ENCODE measurements around the gene PCNX4. TPM values are rescaled to one million over a fixed set of nuclear protein-coding genes. Genes with fewer than 3 reads are reported as not detected.

Gene PCNX4
- total RNA-seq, 2 experiments from 2014 or later = 49.1 to 54.4 TPM

GRCh38 chr14:60067882-60068281 lies 23.8 kb upstream of the PCNX4 start:
- Histone ChIP-seq H2AFZ (ENCODE audit: low read length) (no peak overlapping the region; the same call in 1 of the 2 replicates), H3K4me2 (ENCODE audit: low read length) (no peak overlapping the region), H3K27ac (ENCODE audit: low read depth, low read length, poor library complexity, severe bottlenecking) (no peak overlapping the region), H3K4me1 (ENCODE audit: insufficient read depth, low read length, poor library complexity, severe bottlenecking) (no peaks in the 10 kb centered on the region), H3K9me2 (ENCODE audit: insufficient read depth, low read length) (no peaks in the 10 kb centered on the region), H3K9me3 (ENCODE audit: low read length) (no peaks in the 10 kb centered on the region), H4K20me1 (ENCODE audit: insufficient read depth, low read length) (no peaks in the 10 kb centered on the region), H3K79me2 (ENCODE audit: insufficient read depth, low read depth, low read length) (no peaks in the 10 kb centered on the region), H3K4me3 (ENCODE audit: low read depth, low read length, poor library complexity, severe bottlenecking) (no peak overlapping the region), H3K36me3 (ENCODE audit: insufficient read depth, low read length) (no peaks in the 10 kb centered on the region)
- DNase-seq (ENCODE audit: low spot score) = no peak
- BruUV-seq (replicated peaks) = no TSS peak
- intact Hi-C loops (cut with micrococcal nuclease; ENCODE audit: unreplicated experiment) = no loop called here
- ChIA-PET POLR2A (interaction anchor here (0.5 to 1.0 kb wide), 5 partner anchors 23 to 1257 kb away, joined by 3 to 5 read pairs (median 3); no protein-coding TSS in a partner anchor), CTCF (ENCODE audit: unreplicated experiment) (no interaction called here)
- no peak for TF ChIP-seq CTCF (conservative IDR thresholded peaks at IDR 0.05; ENCODE audit: low read length)
- TF ChIP-seq EZH2phosphoT487 (IDR thresholded peaks at IDR 0.05; ENCODE audit: borderline replicate concordance, low read depth, low read length) = no peak

GRCh38 chr14:60079723-60080122 lies 12.0 kb upstream of the PCNX4 start:
- no peak for DNase-seq (ENCODE audit: low spot score)
- Histone ChIP-seq H3K9me2 (ENCODE audit: insufficient read depth, low read length) (no peaks in the 10 kb centered on the region), H3K4me2 (ENCODE audit: low read length) (no peak overlapping the region), H3K4me3 (ENCODE audit: low read depth, low read length, poor library complexity, severe bottlenecking) (no peak overlapping the region), H3K36me3 (ENCODE audit: insufficient read depth, low read length) (no peaks in the 10 kb centered on the region), H3K79me2 (ENCODE audit: insufficient read depth, low read depth, low read length) (no peaks in the 10 kb centered on the region), H3K4me1 (ENCODE audit: insufficient read depth, low read length, poor library complexity, severe bottlenecking) (no peaks in the 10 kb centered on the region), H3K27ac (ENCODE audit: low read depth, low read length, poor library complexity, severe bottlenecking) (no peak overlapping the region), H3K9me3 (ENCODE audit: low read length) (no peaks in the 10 kb centered on the region; the same call in 1 of the 2 replicates), H4K20me1 (ENCODE audit: insufficient read depth, low read length) (no peaks in the 10 kb centered on the region), H2AFZ (ENCODE audit: low read length) (no peak overlapping the region)
- intact Hi-C loops (cut with micrococcal nuclease; ENCODE audit: unreplicated experiment) = no loop called here
- POLR2A ChIA-PET = interaction anchor here (0.7 to 0.9 kb wide), 2 partner anchors 11 to 50 kb away, joined by 3 to 4 read pairs; no protein-coding TSS in a partner anchor
- BruUV-seq (replicated peaks) = no TSS peak
- CTCF ChIA-PET (ENCODE audit: unreplicated experiment) = no interaction called here
- TF ChIP-seq CTCF (conservative IDR thresholded peaks at IDR 0.05; ENCODE audit: low read length) = peak; percentile 46
- no peak for TF ChIP-seq EZH2phosphoT487 (IDR thresholded peaks at IDR 0.05; ENCODE audit: borderline replicate concordance, low read depth, low read length)

- no TSS peak for BruUV-seq (replicated peaks)
- intact Hi-C loops (cut with micrococcal nuclease; ENCODE audit: unreplicated experiment) = no loop called here
- Histone ChIP-seq H3K36me3 (ENCODE audit: insufficient read depth, low read length) (no peaks in the 10 kb centered on the region), H3K79me2 (ENCODE audit: insufficient read depth, low read depth, low read length) (no peaks in the 10 kb centered on the region), H3K9me3 (ENCODE audit: low read length) (no peaks in the 10 kb centered on the region; the same call in 1 of the 2 replicates), H3K4me2 (ENCODE audit: low read length) (no peak overlapping the region), H3K9me2 (ENCODE audit: insufficient read depth, low read length) (no peaks in the 10 kb centered on the region), H4K20me1 (ENCODE audit: insufficient read depth, low read length) (no peaks in the 10 kb centered on the region), H2AFZ (ENCODE audit: low read length) (no peak overlapping the region), H3K27ac (ENCODE audit: low read depth, low read length, poor library complexity, severe bottlenecking) (no peak overlapping the region), H3K4me3 (ENCODE audit: low read depth, low read length, poor library complexity, severe bottlenecking) (no peak overlapping the region), H3K4me1 (ENCODE audit: insufficient read depth, low read length, poor library complexity, severe bottlenecking) (no peaks in the 10 kb centered on the region)
- ChIA-PET CTCF (ENCODE audit: unreplicated experiment) (no interaction called here), POLR2A (no interaction called here)
- no peak for TF ChIP-seq EZH2phosphoT487 (IDR thresholded peaks at IDR 0.05; ENCODE audit: borderline replicate concordance, low read depth, low read length)
- TF ChIP-seq CTCF (conservative IDR thresholded peaks at IDR 0.05; ENCODE audit: low read length) = no peak
- DNase-seq (ENCODE audit: low spot score) = no peak
Measured at GRCh38 chr14:60085085-60085484, 6.6 kb upstream of the PCNX4 start.

All from OCI-LY7 (cell line).